GM18519 (cell line): ENCODE measurements around the gene WDR74.

Source experiments
- ATAC-seq: cut with Tn5 transposase; IDR thresholded peaks from one replicate; pipeline ENCODE4 v1.9.1; 2021; ENCODE audit warnings: mild to moderate bottlenecking, moderate library complexity; ENCODE audit not compliant: unreplicated experiment, low FRiP score

The WDR74 gene

GRCh38 chr11:62801071-62801470 is 38.3 kb downstream of the WDR74 start:
- no peak for ATAC-seq

- ATAC-seq: no peak
Observed at GRCh38 chr11:62799486-62799885, 39.9 kb downstream of the WDR74 start.

GRCh38 chr11:62796281-62796680 is 43.1 kb downstream of the WDR74 start:
- ATAC-seq: no peak

DNA sequence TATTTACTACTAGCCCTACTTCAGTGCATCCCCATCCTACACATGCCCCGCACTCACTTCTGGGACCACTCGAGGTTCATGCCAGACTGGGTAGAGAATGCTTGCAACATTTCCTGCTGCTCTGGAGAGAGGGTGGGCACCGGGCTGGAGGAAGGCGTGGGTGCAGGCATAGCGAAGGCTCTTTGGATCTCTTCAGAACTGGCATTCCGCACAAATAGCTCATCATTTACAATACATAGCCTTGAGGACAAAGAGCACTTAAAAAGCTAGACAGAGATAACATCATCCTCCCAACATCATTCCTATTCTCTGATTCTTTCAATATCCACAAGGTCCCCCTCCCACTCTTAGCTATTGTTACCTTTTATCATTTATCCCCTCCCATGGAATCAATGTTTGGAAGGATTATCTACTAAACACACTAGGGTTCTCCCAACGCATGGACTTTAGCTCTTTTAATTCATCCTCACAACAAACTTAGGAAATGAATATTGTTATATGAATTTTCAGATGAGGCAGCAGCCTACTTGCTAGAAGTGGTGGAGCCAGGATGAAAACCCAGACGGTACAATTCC is 45.1 kb downstream of the WDR74 start:
- no peak for ATAC-seq

GRCh38 chr11:62792202-62792575 is 47.2 kb downstream of the WDR74 start:
- ATAC-seq: peak; percentile 3

DNA sequence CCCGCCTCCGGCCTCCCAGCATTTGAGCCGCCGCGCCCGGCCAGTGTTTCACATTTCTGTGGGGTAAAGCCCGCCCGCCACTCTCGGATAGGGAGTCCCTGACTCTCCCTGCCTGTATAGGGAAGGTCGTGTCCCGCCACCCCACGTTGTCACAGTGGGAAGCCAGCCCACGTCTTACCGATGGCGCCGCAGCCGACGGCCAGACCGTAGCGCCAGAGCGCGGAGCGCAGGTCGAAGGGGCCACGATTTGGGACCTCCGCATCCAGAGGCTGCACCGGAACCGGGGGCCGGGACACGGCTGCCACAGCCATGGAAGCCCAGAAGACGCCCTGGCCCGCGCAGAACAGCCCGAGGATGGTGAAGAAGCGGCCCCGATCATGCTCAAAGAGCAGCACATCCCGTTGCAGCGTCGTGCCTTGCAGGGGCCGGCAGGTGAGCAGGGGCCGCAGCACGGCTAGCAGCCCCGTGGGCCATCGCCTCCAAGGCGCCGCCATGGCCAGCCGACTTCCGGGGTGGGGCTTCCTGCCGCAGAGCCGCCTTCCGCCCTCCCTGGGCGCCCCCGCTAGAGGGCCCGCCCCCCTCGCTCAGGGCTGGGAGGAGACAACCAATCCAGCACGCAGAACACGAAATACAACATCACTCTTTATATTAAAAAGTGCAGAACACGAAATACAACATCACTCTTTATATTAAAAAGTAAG is 47.7 kb downstream of the WDR74 start, which contains the start of gene TMEM223:
Gene TMEM223, minus strand, starts transcription at position 506 of the 701 bp plus-strand sequence. Its CDS starts 12 bp downstream, at position 494.
- peak; percentile 36 for ATAC-seq

GRCh38 chr11:62789576-62789975 is 49.8 kb downstream of the WDR74 start:
- ATAC-seq: no peak

DNA sequence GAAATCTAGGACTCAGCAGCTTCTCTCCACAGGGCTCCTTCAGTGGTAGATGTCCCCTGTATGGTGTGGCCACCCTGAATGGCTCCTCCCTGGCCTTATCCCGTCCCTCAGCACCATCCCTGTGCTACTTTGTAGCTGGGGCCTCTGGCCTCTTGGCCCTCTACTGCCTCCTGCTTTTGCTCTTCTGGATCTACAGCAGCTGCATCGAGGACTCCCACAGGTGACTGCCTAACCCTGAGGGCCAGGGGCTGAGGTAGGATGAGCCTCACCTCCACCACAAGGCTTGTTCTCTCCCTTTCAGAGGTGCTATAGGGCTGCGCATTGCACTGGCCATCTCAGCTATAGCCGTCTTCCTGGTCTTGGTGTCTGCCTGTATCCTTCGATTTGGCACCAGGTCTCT is 50.4 kb downstream of the WDR74 start:
- ATAC-seq: no peak

DNA sequence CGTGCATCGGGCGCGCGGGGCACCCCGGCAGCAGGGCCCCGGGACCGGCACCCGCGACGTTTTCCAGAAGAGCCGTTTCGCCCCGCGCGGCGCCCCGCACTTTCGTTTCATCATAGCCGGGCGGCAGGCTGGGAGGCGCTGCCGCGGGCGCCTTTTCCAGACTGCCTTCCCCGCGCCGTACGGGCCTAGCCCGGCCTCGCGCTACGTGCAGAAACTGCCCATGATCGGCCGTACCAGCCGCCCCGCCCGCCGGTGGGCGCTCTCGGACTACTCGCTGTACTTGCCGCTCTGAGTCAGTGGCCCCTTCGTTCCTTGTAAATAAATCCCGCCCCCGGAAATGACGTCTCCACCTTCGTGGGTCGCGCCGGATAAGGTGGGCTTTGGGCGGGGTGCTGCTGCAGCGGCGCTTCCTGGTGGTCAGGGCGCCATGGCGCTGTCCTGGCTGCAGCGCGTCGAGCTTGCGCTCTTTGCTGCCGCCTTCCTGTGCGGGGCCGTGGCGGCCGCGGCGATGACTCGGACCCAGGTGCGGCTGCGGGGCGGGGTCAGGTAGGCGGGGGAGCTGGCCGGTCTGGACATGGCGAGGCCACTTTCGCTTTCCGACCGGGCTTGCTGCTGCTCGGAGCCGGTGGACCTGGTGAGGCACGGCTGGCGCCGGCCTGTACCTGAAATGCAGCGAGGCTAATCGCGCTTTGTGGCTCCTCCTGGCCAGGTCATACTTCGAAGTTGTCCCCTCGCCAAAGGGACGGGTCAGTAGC is 52.2 kb downstream of the WDR74 start, which contains the start of gene TMEM179B:
Gene TMEM179B, plus strand, starts transcription at position 398 of the 755 bp plus-strand sequence. Its CDS starts 30 bp downstream, at position 428.
- ATAC-seq: peak; percentile 39

DNA sequence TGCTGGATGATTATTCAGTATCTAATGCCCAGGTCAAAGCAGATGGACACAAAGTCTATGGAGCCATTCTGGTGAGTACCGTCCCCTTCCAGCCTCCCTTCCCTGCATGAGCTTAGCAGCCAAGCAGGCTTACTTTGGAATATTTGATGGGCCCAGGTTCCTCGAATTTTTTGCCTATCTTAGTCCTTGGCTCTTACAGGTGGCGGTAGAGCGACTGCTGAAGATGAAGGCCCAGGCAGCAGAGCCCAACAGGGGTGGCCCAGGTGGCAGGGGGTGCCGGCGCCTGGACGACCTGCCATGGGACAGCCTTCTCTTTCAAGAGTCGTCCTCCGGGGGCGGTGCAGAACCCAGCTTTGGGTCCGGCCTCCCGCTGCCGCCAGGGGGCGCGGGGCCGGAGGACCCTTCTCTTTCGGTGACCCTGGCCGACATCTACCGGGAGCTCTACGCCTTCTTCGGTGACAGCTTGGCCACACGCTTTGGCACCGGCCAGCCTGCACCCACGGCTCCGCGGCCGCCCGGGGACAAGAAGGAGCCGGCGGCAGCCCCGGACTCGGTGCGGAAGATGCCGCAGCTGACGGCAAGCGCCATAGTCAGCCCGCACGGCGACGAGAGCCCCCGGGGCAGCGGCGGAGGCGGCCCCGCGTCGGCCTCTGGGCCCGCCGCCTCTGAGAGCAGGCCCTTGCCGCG is 52.9 kb downstream of the WDR74 start:
- ATAC-seq: peak; percentile 31
